HG02623 (cell line): ENCODE measurements around the gene IQCE.
A peak's percentile ranks its signal among the peaks of the same experiment; 100 is the strongest.

Source experiments
- ATAC-seq: cut with Tn5 transposase; IDR thresholded peaks from one replicate; pipeline ENCODE4 v1.9.1; 2021; ENCODE audit warnings: moderate library complexity; ENCODE audit not compliant: unreplicated experiment

Gene IQCE

DNA sequence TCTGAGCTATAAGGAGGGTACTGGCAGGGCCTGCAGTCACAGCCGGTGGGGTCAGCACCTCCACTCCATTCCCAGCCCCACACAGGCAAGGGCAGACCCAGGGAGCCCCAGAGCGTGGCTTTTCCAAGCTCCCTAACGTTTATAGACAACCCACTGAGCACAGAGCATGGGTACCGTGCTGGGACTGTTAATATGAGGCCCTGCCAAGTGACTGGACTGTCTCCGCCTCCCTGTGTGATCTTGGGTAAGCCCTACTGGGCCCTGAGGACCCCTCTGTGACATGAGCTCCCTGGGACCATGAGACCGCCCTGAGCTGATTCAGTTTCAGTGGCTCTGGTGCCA is 85.4 kb downstream of the IQCE start:
- ATAC-seq: no peak

DNA sequence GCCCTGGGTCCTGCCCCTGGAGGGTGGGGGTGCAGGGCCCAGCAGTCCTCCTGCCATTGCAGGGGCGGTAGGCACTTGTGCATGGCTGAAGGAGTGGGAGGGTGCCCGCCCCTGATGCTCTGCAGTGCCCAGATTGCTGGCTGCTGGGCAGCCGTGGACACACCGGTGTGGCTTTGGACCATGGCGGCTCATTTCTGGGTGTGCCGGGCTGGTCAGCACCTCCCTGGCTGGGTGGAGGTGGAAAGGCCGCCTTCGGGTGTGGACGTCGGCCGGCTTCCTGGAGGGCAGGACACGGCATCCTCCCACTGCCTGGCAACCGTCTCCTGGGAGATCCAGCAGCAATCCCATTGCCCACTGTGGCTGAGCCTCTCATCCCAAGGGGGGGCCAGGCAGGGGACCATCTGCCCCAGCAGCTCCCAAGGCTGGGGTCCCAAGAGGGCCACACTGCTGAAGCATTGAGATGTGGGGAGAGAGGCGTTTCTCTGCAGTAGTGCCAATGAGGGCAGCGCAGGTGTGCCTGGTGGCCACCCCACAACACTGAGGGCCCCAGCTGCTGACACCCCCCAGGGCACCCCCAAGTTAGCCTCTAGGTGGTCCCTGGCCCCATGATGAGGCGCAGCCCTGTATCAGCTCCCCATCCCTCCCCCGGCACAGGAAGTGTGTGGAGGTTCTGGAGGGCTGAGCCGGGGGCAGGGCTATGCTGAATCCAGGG is 85.9 kb downstream of the IQCE start:
- peak; percentile 23 for ATAC-seq

DNA sequence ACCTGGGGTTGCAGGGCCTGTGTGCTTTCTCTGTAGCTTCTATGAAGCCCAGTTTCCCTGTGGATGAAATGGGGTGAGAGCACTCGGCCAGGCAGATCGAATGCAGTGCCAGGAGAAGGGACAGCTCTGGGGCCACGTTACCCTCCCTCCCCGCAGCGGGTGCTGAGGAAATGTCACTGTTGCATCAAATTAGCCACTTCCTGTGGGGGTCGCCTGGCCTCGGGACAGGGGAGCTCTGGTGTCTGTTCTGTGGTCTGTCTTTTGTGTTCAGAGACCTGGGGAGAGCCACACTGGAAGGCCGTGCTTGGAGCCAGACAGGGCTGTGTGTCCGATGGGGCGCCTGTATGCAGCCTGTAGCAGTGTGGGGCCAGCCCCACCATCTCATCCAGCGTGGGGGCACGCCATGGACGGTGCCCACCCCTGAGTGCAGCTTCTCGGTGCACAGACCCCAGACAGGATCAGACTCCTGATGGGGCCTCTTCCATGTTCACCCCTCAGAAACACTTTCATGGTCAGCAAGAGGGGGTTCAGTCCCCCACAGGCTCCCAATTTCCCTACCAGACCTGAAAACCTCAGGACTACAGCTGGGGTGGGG is 86.6 kb downstream of the IQCE start:
- ATAC-seq: peak; percentile 44

DNA sequence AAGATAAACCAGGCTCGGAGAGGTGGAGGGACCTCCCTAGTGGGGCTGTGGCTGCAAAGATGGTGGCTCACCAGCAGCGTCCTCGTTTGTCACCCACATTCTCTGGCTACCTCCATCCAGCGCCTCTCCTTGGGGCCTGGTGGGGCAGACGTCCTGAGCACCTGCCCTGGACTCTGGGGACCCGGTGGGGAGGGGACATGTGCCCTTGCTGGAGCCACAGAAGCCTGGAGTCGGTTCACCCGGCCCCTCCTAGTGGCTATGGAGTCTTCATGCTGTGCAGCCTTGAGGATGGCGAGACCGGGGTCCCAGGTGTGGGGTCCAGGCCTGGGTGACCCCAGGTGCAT is 87.5 kb downstream of the IQCE start:
- no peak for ATAC-seq

DNA sequence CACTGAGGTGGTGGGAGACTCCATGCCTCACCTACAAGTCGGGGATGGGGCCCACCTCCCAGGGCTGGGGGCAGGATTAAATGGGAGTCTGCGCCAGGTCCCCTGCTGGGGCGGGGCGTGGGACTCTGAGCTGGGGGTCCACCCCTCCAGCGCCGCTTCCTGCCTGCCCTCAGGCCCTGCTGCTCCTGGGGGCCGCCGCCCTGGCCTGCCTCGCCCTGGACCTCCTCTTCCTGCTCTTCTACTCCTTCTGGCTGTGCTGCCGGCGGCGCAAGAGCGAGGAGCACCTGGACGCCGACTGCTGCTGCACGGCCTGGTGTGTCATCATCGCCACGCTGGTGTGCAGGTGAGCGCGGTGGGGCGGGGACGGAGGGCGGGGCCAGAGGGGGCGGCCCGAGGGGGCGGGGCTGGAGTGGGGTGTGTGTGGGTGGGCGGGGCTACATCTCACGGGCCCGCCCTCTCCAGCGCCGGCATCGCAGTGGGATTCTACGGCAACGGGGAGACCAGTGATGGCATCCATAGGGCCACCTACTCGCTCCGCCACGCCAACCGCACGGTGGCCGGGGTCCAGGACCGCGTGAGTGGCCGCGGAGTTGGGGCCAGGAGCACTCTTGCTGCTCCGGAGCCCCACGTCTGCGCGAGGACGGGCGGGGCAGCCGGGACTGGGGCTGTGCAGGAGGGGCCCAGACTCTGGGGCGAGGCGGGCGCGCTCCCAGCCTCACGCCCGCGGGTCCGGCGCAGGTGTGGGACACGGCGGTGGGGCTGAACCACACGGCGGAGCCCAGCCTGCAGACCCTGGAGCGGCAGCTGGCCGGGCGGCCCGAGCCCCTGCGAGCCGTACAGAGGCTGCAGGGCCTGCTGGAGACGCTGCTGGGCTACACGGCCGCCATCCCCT is 88.1 kb downstream of the IQCE start:
- no peak for ATAC-seq

DNA sequence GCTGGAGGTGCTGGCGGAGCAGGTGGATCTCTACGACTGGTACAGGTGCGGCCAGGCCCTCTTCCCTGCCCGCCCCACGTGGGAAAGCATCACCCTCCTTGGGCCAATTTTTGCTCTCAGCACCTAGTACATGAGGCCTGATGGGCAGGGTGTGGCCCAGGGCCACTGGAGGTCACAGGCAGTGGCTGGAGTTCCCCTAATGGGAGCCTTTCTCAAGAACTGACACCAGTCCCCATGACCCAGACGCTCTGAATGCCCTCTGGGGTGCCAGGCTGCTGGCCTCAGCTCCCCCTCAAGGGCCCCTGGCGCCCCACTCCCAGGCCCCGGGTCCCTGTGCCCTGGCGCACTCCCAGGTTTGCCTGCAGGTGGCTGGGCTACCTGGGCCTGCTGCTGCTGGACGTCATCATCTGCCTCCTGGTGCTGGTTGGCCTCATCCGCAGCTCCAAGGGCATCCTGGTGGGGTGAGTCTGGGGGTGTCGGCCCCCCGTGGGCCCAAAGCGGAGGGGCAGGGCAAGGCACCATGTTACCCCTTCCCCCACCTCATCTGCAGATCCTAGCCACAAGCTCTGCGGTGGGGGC is 88.9 kb downstream of the IQCE start:
- ATAC-seq: no peak

DNA sequence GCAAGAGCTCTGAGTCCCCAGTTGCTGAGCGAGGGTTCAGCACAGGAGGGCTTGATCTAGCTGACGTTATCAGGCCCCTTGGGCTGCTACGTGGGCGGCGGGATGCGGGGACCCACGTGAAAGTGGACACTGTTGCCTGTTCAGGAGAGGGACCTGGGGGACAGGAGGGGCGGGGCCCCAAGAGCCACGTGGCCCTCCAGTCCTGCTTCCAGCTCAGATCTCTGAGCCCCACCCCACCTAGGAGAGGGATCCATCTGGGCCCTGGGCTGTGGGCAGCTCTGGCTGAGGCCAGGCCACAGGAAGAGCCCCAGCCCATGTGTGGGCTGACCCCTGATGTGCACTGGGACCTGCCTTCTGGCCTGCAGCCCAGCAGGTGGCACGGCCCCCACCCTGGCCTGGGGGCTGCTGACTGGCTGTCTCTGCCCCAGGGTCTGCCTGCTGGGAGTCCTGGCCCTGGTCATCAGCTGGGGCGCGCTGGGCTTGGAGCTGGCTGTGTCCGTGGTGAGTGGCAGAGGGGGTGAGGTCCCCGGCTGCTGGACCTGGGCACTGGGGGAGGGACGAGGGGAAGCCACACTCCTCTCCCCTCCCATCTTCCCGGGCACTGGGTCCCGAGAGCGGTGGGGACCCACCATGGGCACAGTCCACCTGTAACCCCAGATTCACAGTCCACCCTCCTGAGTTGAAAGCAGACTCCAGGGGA is 90.5 kb downstream of the IQCE start:
- no peak for ATAC-seq

DNA sequence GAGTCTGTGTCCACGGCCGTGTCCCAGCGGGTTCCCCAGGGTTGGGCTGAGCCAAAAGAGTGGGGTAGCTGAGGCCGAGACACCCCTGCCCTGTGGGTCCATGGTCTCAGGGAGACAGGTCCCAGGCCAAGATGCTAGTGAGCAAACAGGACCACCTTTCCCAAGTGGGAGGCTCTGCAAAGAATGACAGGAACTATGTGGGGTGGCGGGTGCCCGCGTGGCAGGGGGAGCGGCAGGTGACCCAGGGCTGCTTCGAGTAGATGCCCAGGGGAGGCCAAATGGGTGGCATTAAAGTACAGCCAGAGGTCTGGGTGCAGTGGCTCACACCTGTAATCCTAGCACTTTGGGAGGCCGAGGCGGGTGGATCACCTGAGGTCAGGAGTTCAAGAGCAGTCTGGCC is 91.2 kb downstream of the IQCE start:
- no peak for ATAC-seq

DNA sequence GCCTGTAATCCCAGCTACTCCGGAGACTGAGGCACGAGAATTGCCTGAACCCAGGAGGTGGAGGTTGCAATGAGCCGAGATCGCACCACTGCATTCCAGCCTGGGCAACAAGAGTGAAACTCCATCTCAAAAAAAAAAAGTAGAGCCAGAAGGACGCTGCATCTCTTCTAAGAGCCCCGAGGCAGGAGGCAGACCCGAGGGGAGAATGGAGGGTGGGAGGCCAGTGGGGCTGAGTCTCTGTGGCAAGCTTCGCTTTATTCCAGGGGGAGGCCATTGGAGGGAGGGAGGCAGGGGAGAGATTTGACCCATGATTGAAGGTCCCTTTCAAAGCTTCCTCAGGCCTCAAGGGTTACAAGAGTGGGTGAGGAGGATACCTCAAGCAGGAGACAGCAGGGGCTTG is 91.7 kb downstream of the IQCE start:
- no peak for ATAC-seq

DNA sequence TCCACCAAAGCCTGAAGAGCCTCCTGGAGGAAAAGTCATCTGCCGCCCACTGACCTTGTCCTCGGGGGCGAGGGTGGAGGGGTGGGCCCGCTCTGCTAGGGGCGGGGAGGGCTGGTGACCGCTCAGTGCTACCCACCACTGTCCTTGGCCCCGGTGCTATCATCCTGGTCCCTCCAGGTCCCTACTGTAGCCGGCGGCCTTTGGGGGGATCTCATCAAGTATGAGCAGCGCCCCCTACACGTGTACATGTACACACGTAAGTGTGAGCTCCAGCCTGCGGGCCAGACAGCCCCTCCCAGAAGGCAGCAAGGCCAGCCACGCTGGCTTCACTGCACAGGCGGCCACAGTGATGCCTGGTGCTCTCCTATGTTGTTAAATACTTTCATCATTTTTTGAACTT is 92.6 kb downstream of the IQCE start:
- no peak for ATAC-seq

DNA sequence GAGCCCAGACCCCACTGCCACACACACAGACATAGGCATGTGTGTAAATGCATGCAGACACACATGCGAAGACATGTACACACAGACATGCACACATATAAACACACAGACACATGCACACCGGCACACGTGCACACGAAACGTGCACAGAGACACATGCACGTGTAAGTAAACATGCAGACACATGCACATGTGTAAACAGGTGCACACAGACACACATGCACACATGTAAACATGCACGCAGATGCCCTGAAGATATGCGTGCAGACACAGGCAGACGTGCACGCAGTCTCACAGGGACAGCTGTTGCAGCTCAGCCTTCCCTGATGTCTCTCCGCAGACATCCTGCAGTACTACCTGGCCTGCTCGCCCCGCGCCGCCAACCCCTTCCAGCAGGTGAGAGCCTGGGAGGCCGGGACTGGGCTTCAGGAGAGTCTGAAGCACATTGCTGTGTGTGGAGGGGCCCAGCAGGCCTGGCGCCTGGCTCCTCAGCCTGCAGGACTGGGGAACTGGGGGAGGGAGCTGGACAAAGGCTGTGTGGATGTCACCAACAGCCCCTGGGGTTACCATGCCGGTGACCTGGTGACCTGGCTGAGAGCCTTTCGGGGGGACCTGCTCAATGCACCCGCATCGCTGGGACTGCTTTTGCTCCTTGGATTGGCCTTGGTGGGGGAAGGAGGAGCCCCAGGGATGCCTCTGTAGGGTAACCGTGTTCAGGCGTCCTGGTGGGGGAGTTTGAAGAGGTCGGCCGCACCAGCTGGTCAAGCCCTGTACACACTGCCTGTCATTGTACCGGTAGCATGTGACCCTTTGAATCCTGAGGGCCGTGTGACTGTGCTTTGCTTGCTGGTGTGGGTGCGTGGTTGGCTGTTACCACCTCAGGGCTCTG is 93.3 kb downstream of the IQCE start:
- ATAC-seq: no peak

DNA sequence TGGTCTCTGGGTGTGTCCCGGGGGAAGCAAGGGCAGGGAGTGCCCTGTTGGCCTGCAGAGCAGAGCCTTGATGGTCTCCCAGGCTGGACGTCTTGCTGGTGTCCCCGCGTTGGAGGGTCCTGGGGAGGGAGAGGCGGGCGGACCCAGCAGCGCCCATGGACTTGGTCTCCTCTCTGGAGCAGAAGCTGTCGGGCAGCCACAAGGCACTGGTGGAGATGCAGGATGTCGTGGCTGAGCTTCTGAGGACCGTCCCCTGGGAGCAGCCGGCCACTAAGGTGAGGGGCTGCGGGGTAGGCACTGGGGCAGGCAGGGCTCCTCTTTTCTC is 93.9 kb downstream of the IQCE start:
- ATAC-seq: no peak

DNA sequence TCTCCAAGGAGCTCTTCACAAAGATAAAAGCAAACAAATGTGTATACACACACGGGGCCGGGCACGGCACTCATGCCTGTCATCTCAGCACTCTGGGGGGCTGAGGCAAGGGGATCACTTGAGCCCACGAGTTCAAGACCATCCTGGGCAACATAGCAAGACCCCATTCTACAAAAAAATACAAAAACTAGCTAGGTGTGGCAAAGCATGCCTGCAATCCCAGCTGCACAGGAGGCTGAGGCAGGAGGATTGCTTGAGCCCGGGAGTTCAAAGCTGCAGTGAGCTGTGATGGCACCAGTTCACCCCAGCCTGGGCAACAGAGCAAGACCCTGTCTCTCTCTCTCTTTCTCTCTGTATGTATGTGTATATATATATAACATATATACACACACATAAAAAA is 95.3 kb downstream of the IQCE start:
- ATAC-seq: no peak

DNA sequence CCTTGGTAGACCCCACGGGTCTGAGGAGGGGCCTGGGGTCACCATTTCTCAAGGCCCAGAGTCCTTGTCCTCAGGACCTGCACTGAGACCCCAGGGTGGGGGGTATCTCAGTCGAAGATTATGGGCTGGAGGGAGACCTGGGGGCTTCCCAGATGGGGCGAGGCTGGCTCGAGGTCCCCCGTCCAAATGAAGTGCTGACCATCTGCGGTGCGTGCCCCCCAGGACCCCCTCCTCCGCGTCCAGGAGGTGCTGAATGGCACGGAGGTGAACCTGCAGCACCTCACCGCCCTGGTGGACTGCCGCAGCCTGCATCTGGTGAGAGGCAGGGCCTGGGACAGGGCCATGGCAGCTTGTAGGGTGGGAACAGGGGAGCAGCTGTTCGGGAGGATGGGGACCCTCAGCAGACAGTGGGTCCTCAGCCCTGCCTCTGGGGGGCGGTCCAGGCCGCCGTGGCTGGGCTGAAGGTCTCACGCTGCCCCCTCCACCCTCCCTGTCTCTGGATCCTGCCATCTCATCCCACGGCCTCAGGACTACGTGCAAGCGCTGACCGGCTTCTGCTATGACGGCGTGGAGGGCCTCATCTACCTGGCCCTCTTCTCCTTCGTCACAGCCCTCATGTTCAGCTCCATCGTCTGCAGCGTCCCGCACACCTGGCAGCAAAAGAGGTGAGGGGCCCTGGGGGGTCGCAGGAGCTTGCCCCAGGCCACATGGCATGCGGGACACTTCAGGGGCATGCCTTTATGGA is 97.3 kb downstream of the IQCE start:
- no peak for ATAC-seq

DNA sequence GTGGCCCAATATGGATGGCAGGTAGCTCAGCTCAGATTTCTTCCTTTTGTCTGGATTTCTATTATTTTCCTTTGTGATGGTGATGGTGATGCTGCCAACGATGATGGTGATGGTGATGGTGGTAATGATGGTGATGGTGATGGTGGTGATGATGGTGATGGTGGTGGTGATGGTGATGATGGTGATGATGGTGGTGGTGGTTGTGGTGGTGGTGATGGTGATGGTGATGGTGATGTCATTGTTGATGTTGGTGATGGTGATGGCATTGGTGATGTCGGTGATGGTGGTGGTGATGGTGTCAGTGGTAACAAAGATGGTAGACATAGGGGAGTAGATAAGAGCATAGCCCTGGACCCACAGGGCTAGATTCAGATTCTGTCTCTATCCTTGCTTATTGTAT is 98.4 kb downstream of the IQCE start:
- ATAC-seq: no peak

DNA sequence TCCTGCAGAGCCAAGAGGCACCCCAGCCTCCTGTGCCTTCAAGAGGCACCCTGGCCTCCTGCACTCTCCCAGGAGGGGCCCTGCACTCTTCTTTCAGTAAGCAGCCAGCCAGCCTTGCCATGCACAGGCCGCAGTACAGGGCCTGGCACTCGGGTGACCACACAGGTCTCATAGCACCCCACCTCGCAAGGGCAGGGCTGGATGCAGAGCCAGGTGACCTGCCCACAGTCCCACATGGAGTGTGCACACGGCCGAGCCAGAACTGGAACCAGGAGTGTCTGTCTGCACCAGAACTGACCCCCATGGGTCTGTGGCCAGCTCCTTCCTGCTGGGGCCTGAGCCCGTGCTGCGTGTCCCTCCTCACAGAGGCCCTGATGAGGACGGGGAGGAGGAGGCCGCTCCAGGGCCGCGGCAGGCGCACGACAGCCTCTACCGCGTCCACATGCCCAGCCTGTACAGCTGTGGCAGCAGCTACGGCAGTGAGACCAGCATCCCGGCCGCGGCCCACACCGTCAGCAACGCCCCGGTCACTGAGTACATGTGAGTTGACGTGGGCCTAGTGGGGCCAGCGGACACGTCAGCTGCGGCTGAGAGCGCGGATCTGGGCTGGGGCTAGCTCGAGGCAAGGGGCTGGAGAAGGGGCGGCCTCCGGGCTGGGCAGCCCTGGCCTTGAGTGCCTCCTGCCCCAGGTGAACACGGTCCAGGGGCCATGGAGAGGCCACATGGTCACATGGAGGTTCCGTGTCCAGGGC is 99.3 kb downstream of the IQCE start:
- ATAC-seq: no peak

DNA sequence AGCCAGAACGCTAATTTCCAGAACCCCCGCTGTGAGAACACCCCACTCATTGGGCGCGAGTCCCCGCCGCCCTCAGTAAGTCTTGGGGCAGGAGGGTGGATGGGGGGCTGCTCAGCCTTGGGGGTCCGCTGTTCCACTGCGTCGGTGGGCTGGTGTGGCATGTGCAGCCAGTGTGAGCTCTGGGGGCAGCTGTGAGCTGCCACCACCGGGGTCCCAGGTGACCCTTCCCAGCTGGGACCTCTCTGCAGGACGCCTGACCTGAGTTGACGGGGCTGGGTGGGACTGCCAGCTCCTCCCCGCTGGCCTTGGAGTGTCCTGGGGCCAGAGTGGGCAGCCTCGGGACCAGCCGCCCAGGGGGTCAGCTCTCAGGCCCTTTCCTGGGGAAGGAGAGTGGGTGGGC is 100.2 kb downstream of the IQCE start:
- no peak for ATAC-seq

DNA sequence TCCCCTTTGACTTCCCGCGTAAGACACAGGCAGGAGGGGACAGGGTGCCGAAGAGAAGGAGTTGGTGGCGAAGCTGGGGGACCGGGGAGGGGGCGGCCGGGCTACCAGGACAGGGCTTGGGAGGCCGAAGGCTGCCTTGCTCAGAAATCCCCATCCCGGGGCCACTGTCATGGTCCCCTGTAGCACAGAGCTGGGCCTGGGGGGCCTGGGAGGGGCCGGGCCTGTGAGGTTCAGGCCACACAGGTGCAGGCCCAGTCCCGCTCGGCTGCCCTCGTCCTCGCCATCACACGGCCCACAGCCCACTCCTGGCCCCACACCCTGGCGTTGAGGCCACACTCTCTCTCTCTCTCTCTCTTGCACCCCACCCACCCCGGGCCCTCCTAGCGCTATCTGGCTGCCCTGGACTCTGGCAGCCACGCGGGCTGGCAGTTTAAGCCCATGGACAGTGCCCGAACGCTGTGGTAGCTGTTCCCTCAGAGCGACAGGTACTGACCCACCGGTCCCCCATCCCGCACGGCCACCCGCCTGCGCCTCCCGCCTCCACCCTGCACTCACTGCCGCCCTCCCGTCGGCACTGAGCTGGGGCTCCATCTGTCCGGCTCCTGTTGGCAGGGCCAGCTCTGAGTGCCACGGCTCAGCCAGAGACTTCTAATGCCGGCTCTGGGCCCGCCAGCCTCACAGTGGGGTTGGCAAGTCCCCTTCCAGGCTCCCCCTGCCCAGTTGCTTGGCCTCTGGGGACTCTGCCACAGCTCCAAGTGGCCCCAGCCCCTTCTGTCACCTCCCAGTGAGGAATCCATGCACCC is 101.0 kb downstream of the IQCE start:
- no peak for ATAC-seq
